Activated T-helper 1 cell treated with anti-CD3 and anti-CD28 coated beads, Interleukin-2, amount 50 U/mL, for 16 hours (primary cell): Measurements from ENCODE around the gene TSPAN15.

Experiments used
- DNase-seq, 2 donors: peaks; one replicate each; pipeline ENCODE4 v3.0.0-alpha.2; 2020; ENCODE audit warnings: low read depth in 1 of 2, low spot score in 1 of 2

Gene TSPAN15

GRCh38 chr10:69538461-69538860 lies 87.2 kb downstream of the TSPAN15 start:
- DNase-seq, result no peak

DNA sequence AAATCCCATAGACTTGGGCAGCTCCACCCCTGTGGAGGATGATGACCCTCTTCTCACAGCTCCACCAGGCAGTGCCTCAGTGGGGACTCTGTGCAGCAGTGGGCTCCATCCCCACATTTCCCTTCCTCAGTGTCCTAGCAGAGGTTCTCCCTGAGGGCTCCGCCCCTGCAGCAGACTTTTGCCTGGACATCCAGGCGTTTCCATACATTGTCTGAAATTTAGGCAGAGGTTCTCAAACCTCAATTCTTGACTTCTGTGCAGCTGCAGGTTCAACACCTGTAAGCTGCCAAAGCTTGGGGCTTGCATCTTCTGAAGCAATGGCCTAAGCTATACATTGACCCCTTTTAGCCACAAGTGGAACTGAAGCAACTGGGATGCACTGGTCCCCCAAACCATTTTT lies 90.2 kb downstream of the TSPAN15 start:
- DNase-seq, result no peak

DNA sequence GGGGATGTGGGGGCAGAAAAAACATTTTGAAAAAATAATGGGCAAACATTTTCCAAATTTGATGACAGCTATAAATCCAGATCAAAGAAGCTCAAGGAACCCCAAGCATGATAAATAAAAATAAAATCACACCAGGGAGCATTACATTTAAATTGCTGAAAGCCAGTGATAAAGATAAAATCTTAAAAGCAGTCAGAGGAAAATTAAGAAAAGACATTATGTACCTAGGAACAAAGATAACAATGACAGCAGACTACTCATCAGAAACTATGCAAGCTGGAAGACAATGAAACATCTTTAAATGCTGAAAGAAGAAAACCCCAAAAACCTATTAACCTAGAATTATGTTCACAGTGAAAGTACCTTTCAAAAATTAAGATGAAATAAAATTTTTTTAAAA lies 98.7 kb downstream of the TSPAN15 start:
- no peak for DNase-seq

DNA sequence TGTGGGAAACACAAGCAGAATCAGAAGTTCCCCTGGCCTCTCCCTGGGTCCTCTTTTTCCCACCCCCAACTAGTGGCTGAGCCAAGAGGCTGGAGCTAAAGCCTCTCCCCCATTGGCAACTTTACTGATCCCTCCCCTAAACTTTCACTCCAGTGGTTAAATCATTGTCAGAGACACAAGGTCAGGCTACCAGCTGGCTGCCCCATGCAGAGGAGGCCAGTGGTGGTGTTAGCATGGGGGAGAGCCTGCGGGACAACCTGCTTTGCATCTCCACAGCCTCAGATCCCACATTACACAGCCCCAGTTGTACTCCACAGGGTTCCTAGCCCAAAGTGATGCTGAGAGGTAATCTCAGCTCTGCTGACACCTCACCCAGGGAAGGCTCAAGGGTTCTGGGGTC lies 101.0 kb downstream of the TSPAN15 start:
- DNase-seq, result no peak

DNA sequence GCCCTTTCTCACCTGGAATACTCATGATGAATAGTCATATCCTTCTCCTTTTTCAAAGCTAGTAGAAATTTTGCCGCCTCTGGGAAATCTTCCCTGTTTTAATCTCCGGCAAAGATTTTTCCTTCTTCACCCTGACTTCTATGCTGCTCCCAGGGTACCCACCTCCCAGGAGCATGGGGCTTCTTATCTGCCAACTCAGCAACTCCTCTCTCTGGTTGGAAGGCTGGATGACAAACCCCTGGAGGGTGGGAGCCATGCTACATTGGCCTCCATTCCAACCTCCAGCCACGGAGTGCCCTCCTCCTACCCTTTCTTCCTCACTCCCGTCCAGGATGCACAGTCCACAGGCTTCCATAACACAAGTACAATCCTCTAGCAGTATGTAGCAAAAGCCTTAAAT lies 102.1 kb downstream of the TSPAN15 start:
- DNase-seq, result no peak

GRCh38 chr10:69554611-69555010 lies 103.3 kb downstream of the TSPAN15 start:
- DNase-seq, result no peak
